HG03521 (cell line): Measurements from ENCODE around the gene CBFA2T2.
"Not testable (repeated sequence)": the region's sequence is repeated elsewhere in the genome, so short reads cannot be mapped to it uniquely, and the experiment has no call there.

Source experiments
- ATAC-seq: cut with Tn5 transposase; IDR thresholded peaks from one replicate; pipeline ENCODE4 v1.9.1; 2021; ENCODE audit warnings: mild to moderate bottlenecking, moderate library complexity; ENCODE audit not compliant: unreplicated experiment

Gene CBFA2T2

DNA sequence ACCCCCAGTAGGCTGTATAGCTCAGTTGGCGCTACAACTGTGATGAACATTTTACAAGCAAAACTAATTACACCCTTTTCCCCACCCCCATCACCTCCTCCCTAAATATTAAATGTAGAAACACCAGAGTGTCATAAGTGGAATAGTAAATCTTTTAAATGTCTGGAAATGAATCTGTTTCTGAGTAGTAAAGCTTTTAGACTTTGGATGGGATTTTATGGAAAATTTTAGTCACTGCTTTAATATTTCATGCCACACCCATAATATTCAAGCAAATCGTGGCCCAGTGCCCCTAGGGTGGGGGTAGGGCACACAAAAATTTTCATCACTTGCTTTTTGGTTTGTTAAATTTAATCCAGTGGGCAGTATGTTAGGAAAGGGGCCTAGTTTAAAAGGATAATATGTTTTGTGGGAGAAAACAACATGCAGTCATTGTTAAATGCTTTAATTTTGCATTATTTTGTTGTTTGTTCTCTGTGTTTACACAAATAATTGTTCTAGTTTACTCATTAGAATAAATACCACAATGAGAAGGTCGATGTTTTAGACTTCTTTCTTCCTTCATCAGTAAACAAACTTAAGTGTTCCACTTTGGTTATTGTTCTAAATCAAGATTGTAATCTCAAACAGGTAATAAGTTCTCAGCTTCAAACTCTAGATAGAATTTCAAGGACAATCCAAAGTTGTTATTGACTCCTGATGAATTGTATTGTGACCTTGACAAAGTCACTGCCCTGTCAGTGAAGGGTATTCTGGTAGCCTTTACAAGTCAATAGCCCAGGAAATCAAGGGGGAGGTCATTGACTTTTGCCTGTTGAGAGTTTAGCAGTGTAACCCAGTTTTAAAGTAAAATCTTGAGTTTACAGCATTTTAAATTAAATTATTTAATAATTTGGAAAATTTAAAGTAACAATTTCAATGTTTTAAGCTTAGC lies 79.2 kb downstream of the CBFA2T2 start:
- ATAC-seq = no peak

DNA sequence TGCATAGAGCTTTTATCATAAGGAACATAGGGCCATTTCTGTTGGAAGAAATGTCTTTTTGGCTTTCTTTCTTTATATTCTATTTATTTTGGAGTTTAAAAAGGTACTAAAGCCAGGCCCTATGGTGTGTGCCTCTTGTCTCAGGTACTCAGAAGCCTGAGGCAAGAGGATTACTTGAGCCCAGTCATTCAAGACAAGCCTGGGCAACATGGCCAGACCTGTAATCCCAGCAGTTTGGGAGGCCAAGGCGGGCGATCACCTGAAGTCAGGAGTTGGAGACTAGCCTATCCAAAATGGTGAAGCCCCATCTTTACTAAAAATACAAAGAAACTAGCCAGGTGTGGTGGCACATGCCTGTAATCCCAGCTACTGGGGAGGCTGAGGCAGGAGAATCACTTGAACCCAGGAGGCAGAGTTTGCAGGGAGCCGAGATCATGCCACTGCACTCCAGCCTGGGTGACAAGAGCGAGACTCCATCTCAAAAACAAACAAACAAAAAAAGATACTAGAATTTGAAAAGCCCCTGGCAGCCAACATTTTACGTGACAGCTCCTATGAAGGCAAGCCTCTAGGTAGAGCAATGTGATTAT lies 80.0 kb downstream of the CBFA2T2 start:
- ATAC-seq = no peak

DNA sequence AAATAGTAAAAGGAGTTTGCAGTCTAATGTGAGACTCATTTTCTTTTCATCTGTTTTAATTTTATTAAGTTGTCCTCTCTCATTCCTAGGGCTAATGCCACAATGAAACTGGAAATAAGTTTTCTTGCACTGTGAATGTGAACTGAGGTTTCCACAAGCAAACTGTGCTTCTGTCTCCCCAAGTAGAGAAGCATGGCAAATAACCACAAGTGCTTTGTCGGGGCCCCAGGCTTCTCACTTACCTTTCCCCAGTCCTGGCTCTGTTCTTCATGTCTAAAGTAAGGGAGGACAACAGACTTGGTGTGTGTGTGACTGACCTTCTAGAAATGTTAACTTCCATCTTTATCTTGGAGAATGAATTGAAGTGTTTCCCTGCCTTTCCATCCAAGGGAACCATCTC lies 80.8 kb downstream of the CBFA2T2 start:
- no peak for ATAC-seq

DNA sequence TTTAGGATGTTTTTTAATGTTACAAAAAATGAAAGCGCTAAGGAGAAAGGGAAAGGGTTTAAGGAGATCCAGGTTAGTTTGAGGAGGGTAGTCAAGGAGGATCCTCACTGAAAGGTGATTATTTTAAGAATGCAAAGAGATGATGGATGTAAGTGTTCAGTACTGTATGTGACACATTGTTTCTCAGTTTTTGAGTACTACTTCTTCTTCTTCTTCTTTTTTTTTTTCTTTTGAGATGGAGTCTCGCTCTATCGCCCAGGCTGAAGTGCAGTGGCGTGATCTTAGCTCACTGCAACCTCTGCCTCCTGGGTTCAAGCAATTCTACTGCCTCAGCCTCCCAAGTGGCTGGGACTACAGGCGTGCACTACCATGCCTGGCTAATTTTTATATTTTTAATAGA lies 83.4 kb downstream of the CBFA2T2 start:
- not testable (repeated sequence) for ATAC-seq

DNA sequence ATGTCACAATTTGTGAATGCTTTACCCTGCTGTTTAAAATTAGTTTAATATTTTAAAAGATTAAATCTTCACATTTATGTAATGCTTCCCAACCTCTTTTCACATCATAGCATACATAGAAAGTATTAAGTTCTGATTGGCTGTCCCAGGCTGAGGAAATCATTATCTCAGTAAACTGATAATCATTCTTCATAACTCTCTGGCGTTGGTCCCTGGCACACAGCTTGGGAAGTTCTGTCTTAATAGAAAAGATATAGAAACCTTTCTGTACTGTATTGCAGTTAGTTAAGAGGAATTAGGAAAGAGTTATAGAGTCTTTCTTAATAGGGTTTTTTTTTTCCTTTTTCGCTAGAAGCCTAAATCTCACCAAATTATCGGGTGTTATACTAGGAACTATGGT lies 85.4 kb downstream of the CBFA2T2 start:
- ATAC-seq = no peak

DNA sequence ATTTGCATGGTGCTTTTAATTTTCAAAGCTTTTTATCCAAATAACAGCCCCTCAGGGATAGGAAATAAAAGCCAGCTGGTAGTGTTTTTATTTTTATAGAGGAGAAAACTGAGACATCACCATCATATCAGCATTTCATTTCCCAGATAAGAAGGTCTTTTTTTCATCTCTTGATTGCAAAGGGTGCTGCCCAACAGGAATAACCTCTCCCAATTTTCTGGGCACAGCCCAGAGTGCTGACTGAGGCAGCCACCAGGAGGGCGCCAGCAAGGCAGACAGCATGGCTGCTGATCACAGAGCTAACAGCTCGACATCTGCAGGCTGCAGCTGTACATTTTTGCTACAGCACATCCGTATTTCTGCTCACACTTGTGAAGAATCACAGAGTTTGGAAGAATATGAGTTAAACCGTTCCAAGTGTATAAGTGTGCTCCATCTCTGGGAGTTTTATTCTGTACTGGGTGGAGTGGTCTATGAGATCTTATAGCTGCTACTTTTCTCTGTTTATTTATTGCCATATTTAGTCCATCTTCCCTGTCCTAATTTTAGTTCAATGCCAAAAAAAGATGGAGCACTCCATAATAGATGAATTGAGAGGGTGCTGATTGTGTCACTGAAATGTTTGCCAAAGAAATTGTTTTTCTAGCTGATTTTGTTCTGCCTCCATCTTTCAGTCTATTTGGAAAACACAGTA lies 86.7 kb downstream of the CBFA2T2 start:
- ATAC-seq = no peak

DNA sequence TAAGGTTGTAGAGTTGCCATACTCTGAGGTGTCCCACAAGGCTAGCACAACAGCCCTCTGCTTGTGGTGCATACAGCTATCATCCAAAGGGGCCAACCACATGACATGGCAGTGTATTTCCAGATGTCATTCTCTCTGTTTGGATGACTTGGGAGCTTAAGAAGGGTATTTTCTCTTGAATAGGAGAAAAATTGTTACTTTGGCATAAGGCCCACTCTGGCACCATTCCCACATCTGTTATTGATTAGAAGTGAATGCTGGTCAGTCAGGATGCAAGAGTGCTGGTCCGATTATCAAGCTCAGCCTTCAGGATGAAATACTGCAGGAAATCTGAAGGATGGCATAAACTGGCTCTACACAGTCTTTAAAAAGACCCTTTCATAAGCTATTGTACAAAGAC lies 88.6 kb downstream of the CBFA2T2 start:
- no peak for ATAC-seq

DNA sequence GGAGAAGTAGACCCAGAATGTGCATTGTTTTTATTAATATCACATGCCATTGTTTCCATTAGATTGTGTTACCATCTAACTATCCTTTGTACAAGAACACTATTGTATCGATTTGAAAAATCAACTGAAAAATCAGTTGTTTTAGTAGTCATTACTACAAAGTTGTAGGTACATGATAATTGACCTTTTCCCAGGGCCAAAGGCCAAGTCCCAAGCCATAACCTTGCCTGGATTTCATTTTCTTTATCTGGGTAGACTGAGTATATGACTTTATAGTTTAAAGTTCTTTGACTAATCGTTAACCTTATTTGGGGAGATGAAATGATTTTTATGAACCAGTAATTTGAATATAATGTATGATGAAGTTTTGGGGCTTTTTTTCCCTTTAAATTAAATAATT lies 93.2 kb downstream of the CBFA2T2 start:
- ATAC-seq = no peak

DNA sequence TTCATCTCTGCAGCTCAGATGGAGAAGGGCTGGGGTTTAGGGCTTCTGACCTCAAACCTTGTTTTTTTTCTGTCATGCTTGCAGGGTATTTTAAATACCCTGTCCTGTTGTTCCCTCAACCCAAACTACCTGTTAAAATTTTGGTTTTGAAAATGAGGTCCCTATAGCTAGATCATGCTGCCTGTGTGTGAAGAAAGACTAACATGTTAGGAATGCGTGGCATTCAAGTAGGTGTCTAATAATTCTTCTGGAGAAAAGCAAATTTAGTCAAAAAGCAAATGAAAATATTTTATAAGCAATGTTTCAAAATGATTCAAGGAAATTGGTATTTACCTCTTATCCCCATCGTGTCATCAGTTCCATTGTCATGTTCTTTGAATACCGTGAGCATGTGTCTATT lies 95.1 kb downstream of the CBFA2T2 start:
- no peak for ATAC-seq

DNA sequence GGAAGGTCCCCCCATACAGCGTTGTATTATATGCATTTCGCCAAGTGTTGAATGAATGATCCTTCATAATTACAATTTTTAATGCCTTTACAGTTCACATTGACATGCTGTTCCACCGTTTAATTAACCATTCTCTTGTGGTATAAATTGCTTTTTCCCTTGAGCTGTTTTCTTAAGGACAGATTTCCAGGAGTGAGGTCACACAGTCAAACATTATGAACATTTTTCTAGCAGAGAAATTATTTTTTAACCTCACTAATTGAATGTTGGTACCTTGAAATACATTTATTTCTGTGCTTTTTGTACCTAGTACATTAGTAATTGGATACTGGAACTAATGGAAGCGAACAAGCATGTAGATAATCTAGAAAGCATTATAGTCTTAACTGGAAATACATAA lies 95.5 kb downstream of the CBFA2T2 start:
- no peak for ATAC-seq

DNA sequence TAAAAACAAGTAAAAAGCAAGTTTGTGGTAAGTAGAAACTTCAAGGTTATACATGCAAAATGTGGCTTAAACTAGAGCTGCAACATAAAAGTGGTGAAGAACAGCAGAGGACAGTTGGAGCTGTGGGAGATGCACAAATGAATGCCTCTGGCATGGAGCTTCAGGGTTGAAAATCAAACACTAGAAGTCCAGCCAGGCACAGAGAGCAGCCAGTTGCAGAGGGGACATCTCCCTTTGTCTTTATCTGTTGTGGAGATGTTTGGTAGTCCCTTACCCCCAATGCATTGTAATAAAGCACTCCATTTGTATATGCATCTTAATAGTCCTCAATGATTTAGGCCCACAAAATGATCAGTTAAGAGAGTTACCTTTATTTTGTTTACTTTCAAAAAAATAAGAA lies 99.2 kb downstream of the CBFA2T2 start:
- no peak for ATAC-seq

DNA sequence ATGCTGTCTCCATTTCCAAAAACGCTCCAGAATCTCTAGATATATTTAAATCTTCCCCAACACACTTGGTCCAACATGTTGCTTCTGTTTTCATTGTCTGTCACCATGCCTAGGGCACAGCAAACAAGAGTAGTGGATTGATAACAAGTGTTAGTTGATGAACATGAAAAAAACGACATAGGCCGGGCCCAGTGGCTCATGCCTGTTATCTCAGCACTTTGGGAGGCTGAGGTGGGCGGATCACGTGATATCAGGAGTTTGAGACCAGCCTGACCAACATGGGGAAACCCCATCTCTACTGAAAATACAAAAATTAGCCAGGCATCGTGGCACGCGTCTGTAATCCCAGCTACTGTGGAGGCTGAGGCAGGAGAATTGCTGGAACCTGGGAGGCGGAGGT lies 102.0 kb downstream of the CBFA2T2 start:
- not testable (repeated sequence) for ATAC-seq

DNA sequence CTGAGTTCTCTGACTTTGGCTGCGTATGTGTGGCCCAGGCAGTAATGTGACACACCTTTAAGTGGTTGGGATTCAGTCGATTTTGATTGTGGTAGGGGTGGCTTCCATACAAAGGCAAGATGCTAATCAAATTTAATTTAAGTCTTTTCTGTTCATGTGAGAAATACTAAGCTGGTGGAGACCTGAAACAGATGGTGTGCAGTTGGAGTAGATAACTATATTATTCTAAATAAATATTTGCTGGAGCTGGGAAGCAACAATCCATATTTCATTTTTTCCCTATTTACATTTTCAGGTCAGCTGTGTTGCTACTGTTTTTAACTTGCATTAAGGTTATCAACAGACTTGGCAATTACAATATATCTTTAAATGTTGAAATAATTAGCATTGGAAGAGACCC lies 104.8 kb downstream of the CBFA2T2 start:
- no peak for ATAC-seq

DNA sequence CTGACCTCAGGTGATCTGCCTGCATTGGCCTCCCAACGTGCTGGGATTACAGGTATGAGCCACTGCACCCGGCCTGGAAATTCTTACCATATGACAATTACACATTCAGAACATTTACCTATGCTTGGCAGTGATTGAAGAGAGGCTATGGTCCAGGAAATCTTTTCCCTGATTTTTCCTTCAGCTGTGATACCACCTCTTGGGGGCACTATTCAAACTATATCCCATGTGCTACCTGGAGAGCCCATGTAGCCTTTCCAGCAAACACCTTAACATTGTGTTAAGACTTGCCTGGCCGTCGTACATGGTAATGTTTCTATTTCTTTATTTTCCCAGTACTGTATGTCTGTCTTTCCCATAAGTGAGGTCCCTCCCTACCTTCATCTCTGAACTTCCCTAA lies 110.5 kb downstream of the CBFA2T2 start:
- ATAC-seq = no peak

DNA sequence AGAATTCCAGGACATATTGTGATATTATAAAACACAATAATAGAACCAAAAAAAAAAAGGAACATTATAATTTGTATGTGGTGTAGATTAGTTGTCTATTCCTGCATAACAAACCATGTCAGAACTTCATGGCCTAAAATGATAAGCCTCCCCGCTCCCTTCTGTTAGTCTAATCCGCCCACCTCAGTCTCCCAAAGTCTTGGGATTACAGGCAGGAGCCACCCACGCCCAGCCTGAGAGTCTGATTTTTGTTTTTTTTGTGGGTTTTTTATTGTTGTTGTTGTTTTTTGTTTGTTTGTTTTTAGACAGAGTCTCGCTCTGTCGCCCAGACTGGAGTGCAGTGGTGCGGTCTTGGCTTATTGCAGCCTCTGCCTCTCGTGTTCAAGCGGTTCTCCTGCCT lies 111.1 kb downstream of the CBFA2T2 start:
- ATAC-seq = no peak

DNA sequence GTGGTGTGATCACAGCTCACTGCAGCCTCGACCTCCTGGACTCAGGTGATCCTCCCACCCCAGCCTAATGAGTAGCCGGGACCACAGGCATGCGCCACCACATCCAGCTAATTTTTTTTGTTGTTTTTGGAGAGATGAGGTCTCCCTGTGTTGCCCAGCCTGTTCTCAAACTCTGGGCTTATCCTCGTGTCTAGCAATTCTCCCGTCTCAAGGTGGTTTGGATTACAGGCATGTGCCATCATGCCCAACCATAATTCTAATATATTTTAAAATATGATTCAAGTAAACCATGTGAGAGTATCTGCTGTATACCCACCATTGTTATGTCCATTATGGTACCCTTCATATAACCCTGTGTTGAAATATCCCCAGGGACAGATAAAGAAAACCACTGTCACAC lies 112.0 kb downstream of the CBFA2T2 start:
- no peak for ATAC-seq

DNA sequence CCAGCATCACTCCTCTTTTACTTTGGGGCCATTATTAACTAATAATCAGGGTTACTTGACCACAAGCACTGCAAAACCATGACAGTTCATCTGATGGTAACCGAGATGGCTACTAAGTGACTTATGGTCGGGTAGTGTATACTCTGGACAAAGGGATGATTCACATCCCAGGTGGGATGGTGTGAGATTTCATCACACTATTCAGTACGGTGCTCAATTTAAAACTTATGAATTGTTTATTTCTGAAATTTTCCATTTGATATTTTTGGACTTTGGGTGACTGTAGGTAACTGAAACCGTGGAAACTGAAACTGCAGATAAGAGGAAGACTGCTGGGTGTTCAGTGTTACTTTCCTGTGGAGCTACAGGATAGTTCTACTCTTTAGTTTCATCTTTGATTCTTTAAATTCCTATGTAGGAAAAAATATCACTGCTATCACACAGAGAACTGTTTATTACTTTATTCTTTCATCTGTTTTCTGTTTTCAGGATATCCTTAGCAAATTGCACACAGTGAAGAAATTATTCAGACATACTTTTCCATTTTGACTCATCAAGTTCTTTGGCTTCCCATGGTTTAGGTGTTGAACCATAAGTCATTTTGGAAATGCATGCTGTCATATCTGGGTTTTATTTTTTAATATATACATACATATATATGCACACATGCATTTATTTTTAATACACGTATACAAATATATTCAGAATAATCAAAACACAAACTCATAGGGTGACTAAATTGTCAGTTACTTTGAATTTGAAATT lies 113.1 kb downstream of the CBFA2T2 start:
- ATAC-seq = no peak

DNA sequence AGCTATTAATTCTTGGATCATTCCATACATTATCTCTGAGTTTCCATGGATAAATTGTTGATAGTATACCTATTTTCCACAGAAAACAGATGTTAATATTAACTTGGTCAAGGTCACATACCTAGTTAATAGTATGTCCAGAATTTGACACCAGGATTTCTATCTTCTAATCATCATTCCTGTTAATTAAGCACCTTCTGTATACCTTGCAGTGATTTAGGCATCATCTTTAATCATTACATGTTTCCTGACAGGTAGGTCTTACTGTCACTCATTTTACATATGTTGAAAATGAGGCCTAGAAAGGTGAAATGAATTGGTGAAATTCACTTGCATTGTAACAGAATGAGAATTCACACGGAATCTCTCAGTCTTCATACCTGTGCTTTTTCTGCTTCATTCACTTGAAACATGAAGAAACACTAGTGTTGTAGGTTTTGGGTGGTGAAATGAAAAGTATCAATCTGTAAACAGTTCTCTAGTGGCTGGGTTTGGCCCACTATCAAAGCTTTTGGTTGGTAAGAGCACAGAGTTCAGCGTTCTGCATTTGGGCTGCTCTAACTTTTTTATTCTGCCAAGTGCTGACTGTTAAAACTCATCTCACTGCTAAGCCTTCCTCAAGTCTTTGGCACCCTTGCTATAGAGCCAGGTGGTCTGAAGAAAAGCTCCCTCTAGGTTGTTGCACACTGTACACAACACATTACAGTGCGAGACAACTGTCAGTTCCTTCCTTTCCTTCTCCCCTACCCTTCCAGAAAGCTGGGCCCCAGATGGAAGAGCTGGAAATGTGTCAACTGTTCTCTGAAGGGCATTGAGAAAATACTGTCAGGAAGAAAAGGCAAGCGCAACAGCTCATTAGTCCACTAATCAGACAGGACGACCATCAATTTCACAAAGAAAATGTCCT lies 114.4 kb downstream of the CBFA2T2 start:
- no peak for ATAC-seq

DNA sequence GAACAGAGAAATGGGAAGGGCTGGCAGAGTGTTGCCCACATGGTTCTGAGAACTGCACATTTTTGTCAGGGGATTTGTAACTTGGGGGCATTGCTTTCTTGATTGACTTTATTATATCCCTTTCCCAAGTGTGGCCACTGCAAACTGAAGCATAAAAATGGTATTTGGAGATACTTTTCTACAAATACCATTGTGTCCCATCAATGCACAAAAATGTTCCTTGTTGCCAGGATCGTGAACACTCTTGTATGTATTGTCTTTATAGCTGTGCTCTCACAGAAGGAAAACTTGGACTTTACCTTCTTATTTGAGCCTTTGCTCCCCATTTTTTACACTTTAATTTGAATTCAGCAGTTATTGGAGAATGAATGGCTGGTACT lies 115.1 kb downstream of the CBFA2T2 start:
- no peak for ATAC-seq

DNA sequence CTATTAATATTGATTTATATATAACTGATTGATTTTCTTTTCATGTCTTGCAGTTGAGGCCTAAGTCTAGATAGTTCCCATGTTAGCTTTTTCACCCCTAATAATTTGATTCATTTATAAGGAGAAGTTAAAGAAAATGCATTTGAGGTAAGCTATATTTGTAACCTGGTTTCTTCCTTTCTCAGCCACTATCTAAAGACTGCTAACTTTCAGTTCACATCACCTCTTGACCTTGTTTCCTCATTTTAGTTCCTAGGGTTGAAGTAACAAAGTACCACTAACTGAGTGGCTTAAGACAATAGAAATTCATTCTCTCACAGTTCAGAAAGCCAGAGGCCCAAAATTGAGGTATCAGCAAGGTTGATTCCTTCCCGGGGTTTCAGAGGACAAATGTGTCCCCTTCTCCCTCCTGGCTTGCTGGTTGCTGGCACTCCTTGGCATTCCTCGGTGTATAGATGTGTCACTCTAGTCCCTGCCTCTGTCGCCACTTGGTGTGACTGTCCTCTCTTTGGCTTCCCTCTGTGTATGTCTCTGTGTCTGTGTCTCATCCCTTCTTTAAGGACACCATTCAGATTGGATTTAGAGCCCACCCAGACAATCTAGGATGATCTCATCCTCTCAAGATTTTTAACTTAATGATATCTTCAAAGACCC lies 116.3 kb downstream of the CBFA2T2 start:
- ATAC-seq = no peak
